ACC112 (cell line): ENCODE data around the gene WIPF2.

Experiments used
- H2AFZ ChIP-seq: fragments of 200-600 bp; sonication (generic); one replicate; pipeline ENCODE4 v1.6.0; 2017; ENCODE audit warnings: antibody characterized with exemption, low read length; ENCODE audit not compliant: unreplicated experiment
- H3K27ac ChIP-seq: fragments of 200-600 bp; sonication (generic); 2 replicates; pipeline ENCODE4 v1.5.1; 2014; ENCODE audit warnings: low read depth, mild to moderate bottlenecking, antibody characterized with exemption, low read length, moderate library complexity
- H3K27me3 ChIP-seq: fragments of 200-600 bp; sonication (generic); 2 replicates; pipeline ENCODE4 v1.6.1; 2014; ENCODE audit warnings: mild to moderate bottlenecking, antibody characterized with exemption, low read length, moderate library complexity, mixed read lengths; ENCODE audit not compliant: insufficient read depth
- H3K36me3 ChIP-seq: fragments of 200-600 bp; sonication (generic); 2 replicates; pipeline ENCODE4 v1.6.1; 2016; ENCODE audit warnings: mild to moderate bottlenecking, antibody characterized with exemption, low read length, moderate library complexity, mixed read lengths; ENCODE audit not compliant: insufficient read depth
- H3K4me1 ChIP-seq: fragments of 200-600 bp; sonication (generic); one replicate; pipeline ENCODE4 v1.6.1; 2016; ENCODE audit warnings: low read length, mixed read lengths; ENCODE audit not compliant: insufficient read depth, unreplicated experiment, control insufficient read depth
- H3K4me3 ChIP-seq: fragments of 200-600 bp; sonication (generic); 2 replicates; pipeline ENCODE4 v1.5.1; 2014; ENCODE audit warnings: mild to moderate bottlenecking, low read depth, low read length
- H3K79me2 ChIP-seq: fragments of 200-600 bp; sonication (generic); one replicate; pipeline ENCODE4 v1.6.0; 2016; ENCODE audit warnings: low read length; ENCODE audit not compliant: control insufficient read depth, unreplicated experiment, insufficient read depth

Gene WIPF2

GRCh38 chr17:40248507-40248906, 29.4 kb downstream of the WIPF2 start:
- H3K79me2 ChIP-seq: peaks cover 46% of the 10 kb centered on the region
- no peak overlapping the region for H3K27ac ChIP-seq

GRCh38 chr17:40251576-40251975, 32.5 kb downstream of the WIPF2 start:
- Histone ChIP-seq H3K27me3 (no peaks in the 10 kb centered on the region), H3K79me2 (peaks cover 45% of the 10 kb centered on the region), H3K4me1 (peaks cover 13% of the 10 kb centered on the region), H3K27ac (peak overlapping the region; percentile 89), H3K36me3 (0 out of 2 replicates have a peak, but pooled peaks cover 5% of the 10 kb centered on the region), H2AFZ (no peak overlapping the region), H3K4me3 (no peak overlapping the region)

More at GRCh38 chr17:40248507-40248906, 29.4 kb downstream of the WIPF2 start:
- H2AFZ ChIP-seq: no peak overlapping the region
- H3K27me3 ChIP-seq: no peaks in the 10 kb centered on the region
- no peaks in the 10 kb centered on the region for H3K36me3 ChIP-seq
- no peak overlapping the region for H3K4me3 ChIP-seq
- peaks cover 13% of the 10 kb centered on the region for H3K4me1 ChIP-seq

- H3K36me3 ChIP-seq: 0 out of 2 replicates have a peak, but pooled peaks cover 7% of the 10 kb centered on the region
- no peak overlapping the region for H3K4me3 ChIP-seq
- no peaks in the 10 kb centered on the region for H3K27me3 ChIP-seq
- H3K4me1 ChIP-seq: peaks cover 13% of the 10 kb centered on the region
- peaks cover 42% of the 10 kb centered on the region for H3K79me2 ChIP-seq
- no peak overlapping the region for H3K27ac ChIP-seq
- no peak overlapping the region for H2AFZ ChIP-seq
Measured at GRCh38 chr17:40253565-40253964, 34.5 kb downstream of the WIPF2 start.

- no peaks in the 10 kb centered on the region for H3K27me3 ChIP-seq
- H2AFZ ChIP-seq: no peak overlapping the region
- no peak overlapping the region for H3K27ac ChIP-seq
- peaks cover 18% of the 10 kb centered on the region for H3K36me3 ChIP-seq
- no peak overlapping the region for H3K4me3 ChIP-seq
- peaks cover 10% of the 10 kb centered on the region for H3K79me2 ChIP-seq
- H3K4me1 ChIP-seq: no peaks in the 10 kb centered on the region
Measured at GRCh38 chr17:40259505-40259904, 40.4 kb downstream of the WIPF2 start.

GRCh38 chr17:40260528-40260927, 41.4 kb downstream of the WIPF2 start:
- no peak overlapping the region for H3K27ac ChIP-seq
- H3K4me1 ChIP-seq: no peaks in the 10 kb centered on the region
- peaks cover 3% of the 10 kb centered on the region for H3K79me2 ChIP-seq
- H3K4me3 ChIP-seq: no peak overlapping the region
- no peak overlapping the region for H2AFZ ChIP-seq
- H3K27me3 ChIP-seq: no peaks in the 10 kb centered on the region
- peaks cover 22% of the 10 kb centered on the region for H3K36me3 ChIP-seq

- H3K27ac ChIP-seq: no peak overlapping the region
- H3K79me2 ChIP-seq: peaks cover 3% of the 10 kb centered on the region
- H3K27me3 ChIP-seq: no peaks in the 10 kb centered on the region
- H3K4me3 ChIP-seq: no peak overlapping the region
- no peak overlapping the region for H2AFZ ChIP-seq
- H3K36me3 ChIP-seq: peaks cover 13% of the 10 kb centered on the region
- no peaks in the 10 kb centered on the region for H3K4me1 ChIP-seq
Measured at GRCh38 chr17:40264458-40265185, 45.5 kb downstream of the WIPF2 start.

GRCh38 chr17:40265337-40265736, 46.2 kb downstream of the WIPF2 start:
- Histone ChIP-seq H2AFZ (no peak overlapping the region), H3K27me3 (no peaks in the 10 kb centered on the region), H3K27ac (no peak overlapping the region), H3K36me3 (peaks cover 11% of the 10 kb centered on the region), H3K4me3 (no peak overlapping the region), H3K79me2 (peaks cover 3% of the 10 kb centered on the region), H3K4me1 (no peaks in the 10 kb centered on the region)

- Histone ChIP-seq H3K27ac (no peak overlapping the region), H3K4me1 (no peaks in the 10 kb centered on the region), H3K27me3 (no peaks in the 10 kb centered on the region), H2AFZ (no peak overlapping the region), H3K4me3 (no peak overlapping the region), H3K79me2 (peaks cover 3% of the 10 kb centered on the region), H3K36me3 (peaks cover 8% of the 10 kb centered on the region)
Measured at GRCh38 chr17:40266882-40267281, 47.8 kb downstream of the WIPF2 start.

- Histone ChIP-seq H2AFZ (no peak overlapping the region), H3K27ac (no peak overlapping the region), H3K4me1 (no peaks in the 10 kb centered on the region), H3K36me3 (peaks cover 4% of the 10 kb centered on the region), H3K79me2 (no peaks in the 10 kb centered on the region), H3K27me3 (no peaks in the 10 kb centered on the region), H3K4me3 (no peak overlapping the region)
Measured at GRCh38 chr17:40268141-40268712, 49.1 kb downstream of the WIPF2 start.

GRCh38 chr17:40278414-40278813, 59.3 kb downstream of the WIPF2 start:
- H3K36me3 ChIP-seq: peaks cover 21% of the 10 kb centered on the region
- H3K4me1 ChIP-seq: peaks cover 9% of the 10 kb centered on the region
- H3K79me2 ChIP-seq: no peaks in the 10 kb centered on the region
- no peak overlapping the region for H2AFZ ChIP-seq
- no peaks in the 10 kb centered on the region for H3K27me3 ChIP-seq
- no peak overlapping the region for H3K27ac ChIP-seq
- no peak overlapping the region for H3K4me3 ChIP-seq

- Histone ChIP-seq H3K27ac (no peak overlapping the region), H2AFZ (no peak overlapping the region), H3K36me3 (peaks cover 15% of the 10 kb centered on the region), H3K4me3 (no peak overlapping the region), H3K79me2 (no peaks in the 10 kb centered on the region), H3K4me1 (peaks cover 17% of the 10 kb centered on the region), H3K27me3 (no peaks in the 10 kb centered on the region)
Measured at GRCh38 chr17:40279402-40279801, 60.3 kb downstream of the WIPF2 start.
